Endometrial microvascular endothelial cells (primary cell): ENCODE measurements around the gene PCDHA7. TPM values are rescaled to one million over a fixed set of nuclear protein-coding genes. Genes with fewer than 3 reads are reported as not detected.
"Not testable (repeated sequence)": the region's sequence is repeated elsewhere in the genome, so short reads cannot be mapped to it uniquely, and the experiment has no call there.

Source experiments
- in situ Hi-C: cut with HindIII; loops from 2 replicates; pipeline ENCODE4 v1.10.0; 2017; ENCODE audit warnings: low sequenced_read_pairs, low pct_unique_long_range_greater_than_20kb; ENCODE audit errors: inconsistent ontology term
- total RNA-seq: library from RNA; depleted of rRNA; stranded (reverse); fragments of >200 nt; gene quantifications from one replicate; pipeline ENCODE4 v1.2.3, GENCODE V29; 2015; ENCODE audit errors: inconsistent ontology term

Gene PCDHA7
- total RNA-seq, 1 donor from 2014 or later, result not detected

GRCh38 chr5:140821375-140822280, 12.4 kb upstream of the PCDHA7 start, which contains the start of gene PCDHA5:
Gene PCDHA5, plus strand, starts transcription at chr5:140821613.
- in situ Hi-C loops, result no loop called here

DNA sequence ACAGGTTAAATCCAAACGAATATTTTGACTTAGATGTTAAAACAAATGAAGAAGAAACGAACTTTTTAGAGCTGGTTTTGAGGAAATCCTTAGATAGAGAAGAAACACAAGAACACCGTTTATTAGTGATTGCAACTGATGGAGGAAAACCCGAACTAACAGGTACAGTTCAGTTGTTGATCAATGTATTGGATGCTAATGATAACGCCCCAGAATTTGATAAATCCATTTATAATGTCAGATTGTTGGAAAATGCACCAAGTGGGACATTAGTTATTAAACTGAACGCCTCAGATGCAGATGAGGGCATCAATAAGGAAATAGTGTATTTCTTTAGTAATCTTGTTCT, 11.8 kb upstream of the PCDHA7 start:
- in situ Hi-C loops, result no loop called here

GRCh38 chr5:140822969-140823368, 11.1 kb upstream of the PCDHA7 start:
- in situ Hi-C loops, result not testable (repeated sequence)

GRCh38 chr5:140823475-140823874, 10.6 kb upstream of the PCDHA7 start:
- in situ Hi-C loops, result no loop called here

- in situ Hi-C loops, result no loop called here
Observed at GRCh38 chr5:140827704-140828361, 6.2 kb upstream of the PCDHA7 start, which contains the start of gene PCDHA6. Gene PCDHA6, plus strand, starts transcription at chr5:140827960. Its CDS starts 132 bp downstream, at chr5:140828092.

GRCh38 chr5:140828362-140828737, 5.7 kb upstream of the PCDHA7 start:
- in situ Hi-C loops, result no loop called here

DNA sequence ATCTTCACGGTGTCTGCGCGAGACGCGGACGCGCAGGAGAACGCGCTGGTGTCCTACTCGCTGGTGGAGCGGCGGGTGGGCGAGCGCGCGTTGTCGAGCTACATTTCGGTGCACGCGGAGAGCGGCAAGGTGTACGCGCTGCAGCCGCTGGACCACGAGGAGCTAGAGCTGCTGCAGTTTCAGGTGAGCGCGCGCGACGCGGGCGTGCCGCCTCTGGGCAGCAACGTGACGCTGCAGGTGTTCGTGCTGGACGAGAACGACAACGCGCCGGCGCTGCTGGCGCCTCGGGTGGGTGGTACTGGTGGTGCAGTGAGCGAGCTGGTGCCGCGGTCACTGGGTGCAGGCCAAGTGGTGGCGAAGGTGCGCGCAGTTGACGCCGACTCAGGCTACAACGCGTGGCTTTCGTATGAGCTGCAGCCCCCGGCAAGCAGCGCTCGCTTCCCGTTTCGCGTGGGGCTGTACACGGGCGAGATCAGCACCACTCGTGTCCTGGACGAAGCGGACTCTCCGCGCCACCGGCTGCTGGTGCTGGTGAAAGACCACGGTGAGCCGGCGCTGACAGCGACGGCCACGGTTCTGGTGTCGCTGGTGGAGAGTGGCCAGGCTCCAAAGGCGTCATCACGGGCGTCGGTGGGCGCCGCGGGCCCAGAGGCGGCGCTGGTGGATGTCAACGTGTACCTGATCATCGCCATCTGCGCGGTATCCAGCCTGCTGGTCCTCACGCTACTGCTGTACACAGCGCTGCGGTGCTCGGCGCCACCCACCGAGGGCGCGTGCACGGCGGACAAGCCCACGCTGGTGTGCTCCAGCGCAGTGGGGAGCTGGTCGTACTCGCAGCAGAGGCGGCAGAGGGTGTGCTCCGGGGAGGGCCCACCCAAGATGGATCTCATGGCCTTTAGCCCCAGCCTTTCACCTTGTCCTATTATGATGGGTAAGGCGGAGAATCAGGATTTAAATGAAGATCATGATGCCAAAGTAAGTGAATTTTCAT, 4.3 kb upstream of the PCDHA7 start:
- in situ Hi-C loops, result not testable (repeated sequence)

DNA sequence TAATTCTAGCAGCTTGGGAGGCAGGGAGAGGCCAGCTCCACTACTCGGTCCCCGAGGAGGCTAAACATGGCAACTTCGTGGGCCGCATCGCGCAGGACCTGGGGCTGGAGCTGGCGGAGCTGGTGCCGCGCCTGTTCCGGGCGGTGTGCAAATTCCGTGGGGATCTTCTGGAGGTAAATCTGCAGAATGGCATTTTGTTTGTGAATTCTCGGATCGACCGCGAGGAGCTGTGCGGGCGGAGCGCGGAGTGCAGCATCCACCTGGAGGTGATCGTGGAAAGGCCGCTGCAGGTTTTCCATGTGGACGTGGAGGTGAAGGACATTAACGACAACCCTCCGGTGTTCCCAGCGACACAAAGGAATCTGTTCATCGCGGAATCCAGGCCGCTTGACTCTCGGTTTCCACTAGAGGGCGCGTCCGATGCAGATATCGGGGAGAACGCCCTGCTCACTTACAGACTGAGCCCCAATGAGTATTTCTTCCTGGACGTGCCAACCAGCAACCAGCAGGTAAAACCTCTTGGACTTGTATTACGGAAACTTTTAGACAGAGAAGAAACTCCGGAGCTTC, 455 bp downstream of the PCDHA7 start:
- in situ Hi-C loops, result not testable (repeated sequence)

DNA sequence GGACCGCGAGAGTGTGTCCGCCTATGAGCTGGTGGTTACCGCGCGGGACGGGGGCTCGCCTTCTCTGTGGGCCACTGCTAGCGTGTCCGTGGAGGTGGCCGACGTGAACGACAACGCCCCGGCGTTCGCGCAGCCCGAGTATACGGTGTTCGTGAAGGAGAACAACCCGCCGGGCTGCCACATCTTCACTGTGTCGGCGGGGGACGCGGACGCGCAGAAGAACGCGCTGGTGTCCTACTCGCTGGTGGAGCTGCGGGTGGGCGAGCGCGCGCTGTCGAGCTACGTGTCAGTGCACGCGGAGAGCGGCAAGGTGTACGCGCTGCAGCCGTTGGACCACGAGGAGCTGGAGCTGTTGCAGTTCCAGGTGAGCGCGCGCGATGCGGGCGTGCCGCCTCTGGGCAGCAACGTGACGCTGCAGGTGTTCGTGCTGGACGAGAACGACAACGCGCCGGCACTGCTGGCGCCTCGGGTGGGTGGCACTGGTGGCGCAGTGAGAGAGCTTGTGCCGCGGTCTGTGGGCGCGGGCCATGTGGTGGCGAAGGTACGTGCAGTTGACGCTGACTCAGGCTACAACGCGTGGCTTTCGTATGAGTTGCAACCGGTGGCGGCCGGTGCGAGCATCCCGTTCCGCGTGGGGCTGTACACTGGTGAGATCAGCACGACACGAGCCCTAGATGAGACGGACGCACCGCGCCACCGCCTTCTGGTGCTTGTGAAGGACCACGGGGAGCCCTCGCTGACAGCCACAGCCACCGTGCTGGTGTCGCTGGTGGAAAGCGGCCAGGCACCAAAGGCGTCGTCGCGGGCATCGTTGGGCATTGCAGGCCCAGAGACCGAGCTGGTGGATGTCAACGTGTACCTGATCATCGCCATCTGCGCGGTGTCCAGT, 1.8 kb downstream of the PCDHA7 start:
- in situ Hi-C loops, result no loop called here

- in situ Hi-C loops, result no loop called here
Observed at GRCh38 chr5:140840978-140841962, 7.2 kb downstream of the PCDHA7 start, which contains the start of gene PCDHA8. Gene PCDHA8, plus strand, starts transcription at chr5:140841187. Its CDS starts 135 bp downstream, at chr5:140841322.

- in situ Hi-C loops, result no loop called here
Observed at GRCh38 chr5:140842798-140843733, 9.0 kb downstream of the PCDHA7 start.

DNA sequence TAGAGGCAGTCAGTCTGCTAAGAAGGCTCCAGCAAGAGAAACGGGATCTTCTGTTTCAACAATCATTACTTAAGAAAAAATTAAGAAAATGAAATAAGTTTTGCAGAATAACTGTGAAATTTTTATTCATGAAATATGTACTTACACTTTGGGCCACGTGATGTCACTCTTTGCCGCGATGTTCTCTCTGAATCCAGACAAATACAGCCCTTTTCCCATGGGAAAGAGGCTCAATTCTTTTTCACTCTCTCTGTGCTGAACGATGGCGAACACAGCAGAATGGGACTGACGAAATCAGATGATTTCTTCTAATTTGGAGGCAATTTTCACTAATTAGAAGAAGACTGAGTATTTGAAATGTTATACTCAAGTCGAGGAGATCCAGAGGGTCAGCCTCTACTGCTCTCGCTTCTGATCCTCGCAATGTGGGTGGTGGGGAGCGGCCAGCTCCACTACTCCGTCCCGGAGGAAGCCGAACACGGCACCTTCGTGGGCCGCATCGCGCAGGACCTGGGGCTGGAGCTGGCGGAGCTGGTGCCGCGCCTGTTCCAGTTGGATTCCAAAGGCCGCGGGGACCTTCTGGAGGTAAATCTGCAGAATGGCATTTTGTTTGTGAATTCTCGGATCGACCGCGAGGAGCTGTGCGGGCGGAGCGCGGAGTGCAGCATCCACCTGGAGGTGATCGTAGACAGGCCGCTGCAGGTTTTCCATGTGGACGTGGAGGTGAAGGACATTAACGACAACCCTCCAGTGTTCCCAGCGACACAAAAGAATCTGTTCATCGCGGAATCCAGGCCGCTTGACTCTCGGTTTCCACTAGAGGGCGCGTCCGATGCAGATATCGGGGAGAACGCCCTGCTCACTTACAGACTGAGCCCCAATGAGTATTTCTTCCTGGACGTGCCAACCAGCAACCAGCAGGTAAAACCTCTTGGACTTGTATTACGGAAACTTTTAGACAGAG, 14.4 kb downstream of the PCDHA7 start, which contains the start of gene PCDHA9:
Gene PCDHA9 (plus strand): TSS at position 244 of the 964 bp plus-strand sequence. CDS start 114 bp downstream, at position 358.
- in situ Hi-C loops, result not testable (repeated sequence)

GRCh38 chr5:140849831-140850634, 16.0 kb downstream of the PCDHA7 start:
- in situ Hi-C loops, result not testable (repeated sequence)
